HepG2 (cell line): ENCODE results near the gene CLUH. TPM values are rescaled to one million over a fixed set of nuclear protein-coding genes. Genes with fewer than 3 reads are reported as not detected.

Experiments used
- ATAC-seq: fragments of 200-7000 bp; cut with Tn5 transposase; 3 replicates; pipeline ENCODE4 v1.9.1; 2020; ENCODE audit warnings: mild to moderate bottlenecking, moderate library complexity
- BruUV-seq: library from RNA; stranded (reverse); fragments of 400-500 nt; replicated peaks from 2 replicates; lab custom pipeline; 2021; lab: Mats Ljungman, UMichigan
- CTCF ChIA-PET: fragments of 300-600 bp; formaldehyde crosslinking; extraction: SDS; loops from one replicate; lab custom pipeline; 2021; ENCODE audit warnings: low total read pairs, inconsistent platforms, low intra/inter-chr PET ratio; lab: Yijun Ruan, JAX
- POLR2A ChIA-PET: fragments of 350-600 bp; sonication (Branson Sonifier 250); formaldehyde crosslinking; loops from one replicate; lab custom pipeline; 2020; ENCODE audit warnings: antibody characterized with exemption, inconsistent platforms; lab: Yijun Ruan, JAX
- DNase-seq: peaks from one replicate; pipeline ENCODE4 v3.0.0-alpha.2; 2015; ENCODE audit warnings: low spot score
- FAIRE-seq: peaks from 3 replicates; lab custom pipeline; 2011; peaks lifted over from hg19 to GRCh38; lab: Jason Lieb, UNC
- H2AFZ ChIP-seq: one replicate; pipeline ENCODE4 v1.6.1; 2011; ENCODE audit warnings: low read length, inconsistent platforms
- H3K27ac ChIP-seq: fragments of 300-600 bp; 3 replicates; pipeline ENCODE4 v1.8.0; 2011; ENCODE audit warnings: mixed run types, mild to moderate bottlenecking, mixed read lengths, low read length, inconsistent platforms; ENCODE audit not compliant: insufficient read depth; ENCODE audit errors: extremely low read length
- H3K27me3 ChIP-seq, 2 experiments: fragments of 200-600 bp in 1 of 2; 2 replicates in 1 of 2; 3 replicates in 1 of 2; pipeline versions ENCODE4 v1.6.0 to v1.8.0; 2011; ENCODE audit warnings: low read length in 2 of 2, mild to moderate bottlenecking in 2 of 2, moderate library complexity in 2 of 2, inconsistent platforms in 1 of 2; ENCODE audit not compliant: insufficient read depth in 2 of 2, control insufficient read depth in 1 of 2
- H3K36me3 ChIP-seq, 2 experiments: fragments of 200-600 bp in 1 of 2; replicated peaks in 1 of 2; 2 replicates in 1 of 2; 3 replicates in 1 of 2; pipeline versions ENCODE4 v1.5.1 to v1.8.0; 2011; ENCODE audit warnings: low read length in 2 of 2, inconsistent platforms in 1 of 2; ENCODE audit not compliant: insufficient read depth in 2 of 2, control insufficient read depth in 1 of 2
- H3K4me1 ChIP-seq: 2 replicates; pipeline ENCODE4 v1.5.1; 2012; ENCODE audit warnings: low read length, inconsistent platforms; ENCODE audit not compliant: insufficient read depth
- H3K4me2 ChIP-seq: 2 replicates; pipeline ENCODE4 v1.6.0; 2011; ENCODE audit warnings: low read depth, low read length, inconsistent platforms
- H3K4me3 ChIP-seq, 3 experiments: fragments of 200-600 bp in 1 of 3; sonication (generic), shearing (Covaris generic) in 1 of 3; replicated peaks in 1 of 3; 2 replicates each; pipeline ENCODE4 v1.5.1; 2011 to 2016; ENCODE audit warnings: low read length in 3 of 3, inconsistent platforms in 2 of 3, low read depth in 2 of 3, mild to moderate bottlenecking in 2 of 3, control low read depth in 1 of 3, mixed read lengths in 1 of 3; ENCODE audit not compliant: insufficient read depth in 1 of 3
- H3K79me2 ChIP-seq: one replicate; pipeline ENCODE4 v1.6.1; 2011; ENCODE audit warnings: low read length, inconsistent platforms; ENCODE audit not compliant: insufficient read depth
- H3K9ac ChIP-seq: 2 replicates; pipeline ENCODE4 v1.6.0; 2011; ENCODE audit warnings: mild to moderate bottlenecking, low read depth, low read length, inconsistent platforms; ENCODE audit not compliant: insufficient read depth
- H3K9me3 ChIP-seq: 2 replicates; pipeline ENCODE4 v1.5.1; 2012; ENCODE audit warnings: mild to moderate bottlenecking, low read length
- H4K20me1 ChIP-seq: 2 replicates; pipeline ENCODE4 v1.6.0; 2011; ENCODE audit warnings: inconsistent platforms, mild to moderate bottlenecking, low read length, moderate library complexity; ENCODE audit not compliant: insufficient read depth
- FOSL2 ChIP-seq: sonication (generic); formaldehyde crosslinking; IDR thresholded peaks from 2 replicates; pipeline ENCODE4 v1.4.0; 2020; ENCODE audit warnings: missing genetic modification reagents
- GRHL1 ChIP-seq: sonication (generic); formaldehyde crosslinking; conservative IDR thresholded peaks from 2 replicates; pipeline ENCODE4 v1.8.0; 2022; ENCODE audit warnings: missing genetic modification reagents
- KLF11 ChIP-seq: IDR thresholded peaks from 2 replicates; pipeline ENCODE4 v1.6.1; 2016; ENCODE audit warnings: missing compliant biosample characterization
- LCORL ChIP-seq, 2 experiments: fragments of 450-650 bp in 1 of 2; sonication (generic) in 1 of 2; formaldehyde crosslinking in 1 of 2; IDR thresholded peaks; 2 replicates each; pipeline versions ENCODE4 v1.5.0 to v1.6.1; 2017 to 2020; ENCODE audit warnings: antibody characterized with exemption in 1 of 2, missing genetic modification reagents in 1 of 2
- MAFF ChIP-seq: IDR thresholded peaks from 2 replicates; pipeline ENCODE4 v1.6.1; 2011; ENCODE audit warnings: low read depth, low read length, improper control_type of control experiment
- POLR2G ChIP-seq: fragments of 200-400 bp; formaldehyde crosslinking; IDR thresholded peaks from 2 replicates; pipeline ENCODE4 v1.6.1; 2018; ENCODE audit warnings: mild to moderate bottlenecking, low read depth, low read length, moderate library complexity
- PRDM4 ChIP-seq: sonication (generic); formaldehyde crosslinking; IDR thresholded peaks from 2 replicates; pipeline ENCODE4 v1.9.0; 2021; ENCODE audit warnings: missing genetic modification reagents, borderline replicate concordance
- TAF15 ChIP-seq: fragments of 200-400 bp; formaldehyde crosslinking; IDR thresholded peaks from one replicate; pipeline ENCODE4 v1.6.1; 2018; ENCODE audit warnings: mild to moderate bottlenecking, low read depth, low read length; ENCODE audit not compliant: poor library complexity, severe bottlenecking
- TCF7L2 ChIP-seq: IDR thresholded peaks from 2 replicates; pipeline ENCODE4 v1.6.1; 2011; ENCODE audit warnings: mild to moderate bottlenecking, low read depth, low read length, moderate library complexity
- ZNF207 ChIP-seq: fragments of 450-650 bp; IDR thresholded peaks from 2 replicates; pipeline ENCODE4 v1.6.1; 2016; ENCODE audit warnings: antibody characterized with exemption, borderline replicate concordance
- ZNF547 ChIP-seq: sonication (generic); formaldehyde crosslinking; IDR thresholded peaks from 2 replicates; pipeline ENCODE4 v1.5.1; 2020; ENCODE audit warnings: mild to moderate bottlenecking, missing genetic modification reagents
- ZNF615 ChIP-seq: sonication (generic); formaldehyde crosslinking; IDR thresholded peaks from 2 replicates; pipeline ENCODE4 v1.5.0; 2020; ENCODE audit warnings: mild to moderate bottlenecking, missing genetic modification reagents, borderline replicate concordance
- ZNF703 ChIP-seq: sonication (generic); formaldehyde crosslinking; IDR thresholded peaks from 2 replicates; pipeline ENCODE4 v1.5.1; 2020; ENCODE audit warnings: missing genetic modification reagents, mild to moderate bottlenecking, moderate library complexity, borderline replicate concordance
- WGBS: methylation state at CpG from one replicate; pipeline ENCODE4 v1.1.6; 2017; ENCODE audit warnings: low lambda C conversion rate; 5-methylcytosine and 5-hydroxymethylcytosine counted together
- in situ Hi-C: cut with HindIII; loops from 2 replicates; pipeline ENCODE4 v1.10.0; 2017; ENCODE audit warnings: low pct_unique_long_range_greater_than_20kb; ENCODE audit not compliant: extremely low pct_ligation_motif_present
- intact Hi-C: fragments of 100-400 bp; cut with micrococcal nuclease; formaldehyde crosslinking; loops from one replicate; pipeline ENCODE4 v1.10.0; 2022; ENCODE audit not compliant: unreplicated experiment
- polyA plus RNA-seq, 8 experiments: library from polyadenylated mRNA; depleted of rRNA in 3 of 8; stranded (reverse) in 7 of 8; unstranded in 1 of 8; fragments of >200 nt; fragmentation: Illumina TruSeq in 4 of 8; extraction: Trizol in 4 of 8; gene quantifications; 2 replicates each; pipeline versions ENCODE4 v1.2.1 to v1.2.3, GENCODE V29; 2011 to 2016; ENCODE audit warnings: low read depth in 4 of 8, missing spikeins in 1 of 8, mixed read lengths in 1 of 8; ENCODE audit not compliant: insufficient read depth in 1 of 8
- total RNA-seq, 5 experiments: library from RNA; depleted of rRNA; stranded (reverse); fragments of >200 nt; fragmentation: Illumina TruSeq; extraction: Trizol; gene quantifications; 2 replicates each; pipeline ENCODE4 v1.2.3, GENCODE V29; 2016; ENCODE audit warnings: low read depth in 1 of 5

Gene CLUH
- total and polyA plus RNA-seq, 2 of the 13 experiments (the other 11 are each of a cell fraction or from before 2014, with no cell fraction given) = 30.9 to 60.5 TPM

GRCh38 chr17:2649191-2649590 lies 62.4 kb downstream of the CLUH start:
- Histone ChIP-seq H3K9ac (no peak overlapping the region), H2AFZ (no peak overlapping the region), H3K9me3 (no peaks in the 10 kb centered on the region), H3K27ac (no peak overlapping the region), H3K27me3 (no peaks in the 10 kb centered on the region), H3K4me1 (no peaks in the 10 kb centered on the region), H3K4me2 (no peak overlapping the region), H3K4me3 (no peak overlapping the region), H4K20me1 (no peaks in the 10 kb centered on the region), H3K79me2 (peaks cover 3% of the 10 kb centered on the region), H3K36me3 (peaks cover 0 to 2% of the 10 kb centered on the region in 2 experiments; a peak in 2 of 5 replicates)
- ChIA-PET POLR2A (no interaction called here), CTCF (no interaction called here)
- ATAC-seq (no peak), FAIRE-seq (no peak), DNase-seq (no peak)
- BruUV-seq = no TSS peak
- intact Hi-C loops = no loop called here
- whole genome bisulfite sequencing = 97% methylated on average over 11 of the region's 11 CpGs
- TF ChIP-seq GRHL1 (no peak), ZNF207 (no peak), POLR2G (0 out of 2 replicates have a peak, but pooled peaks have one; percentile 17), TCF7L2 (no peak)
- in situ Hi-C loops = no loop called here

GRCh38 chr17:2647957-2648356 lies 63.6 kb downstream of the CLUH start:
- H4K20me1 ChIP-seq = no peaks in the 10 kb centered on the region
- no peaks in the 10 kb centered on the region for H3K4me1 ChIP-seq
- no peak overlapping the region for H3K4me3 ChIP-seq
- no peak overlapping the region for H3K4me2 ChIP-seq
- H3K36me3 ChIP-seq = peaks cover 2 to 10% of the 10 kb centered on the region in 2 experiments; a peak in 3 of 5 replicates
- no peak overlapping the region for H2AFZ ChIP-seq
- H3K9me3 ChIP-seq = no peaks in the 10 kb centered on the region
- 96% methylated on average over 6 of the region's 6 CpGs for WGBS
- BruUV-seq = no TSS peak
- no peak overlapping the region for H3K9ac ChIP-seq
- FAIRE-seq (no peak), ATAC-seq (no peak), DNase-seq (no peak)
- in situ Hi-C loops (no loop called here), intact Hi-C loops (no loop called here)
- peaks cover 3% of the 10 kb centered on the region for H3K79me2 ChIP-seq
- H3K27ac ChIP-seq = no peak overlapping the region
- ChIA-PET CTCF (no interaction called here), POLR2A (no interaction called here)
- no peaks in the 10 kb centered on the region for H3K27me3 ChIP-seq
- TF ChIP-seq ZNF547 (CRISPR knock-in tag) (no peak), MAFF (no peak), ZNF703 (CRISPR knock-in tag) (no peak), TAF15 (no peak), FOSL2 (CRISPR knock-in tag) (no peak), LCORL (IDR thresholded peaks at IDR 0.05) (no peak), LCORL (CRISPR knock-in tag; IDR thresholded peaks at IDR 0.05) (no peak), KLF11 (CRISPR knock-in tag) (no peak), PRDM4 (CRISPR knock-in tag) (no peak), ZNF615 (CRISPR knock-in tag) (no peak)
